OCI-LY1 (cell line): ENCODE data around the gene MEGF8.

ENCODE experiments used
- H2AFZ ChIP-seq: fragments of 200-600 bp; sonication (generic), shearing (Covaris generic); 2 replicates; pipeline ENCODE4 v1.6.0; 2014; ENCODE audit warnings: antibody characterized with exemption, mild to moderate bottlenecking, low read length
- H3F3A ChIP-seq: fragments of 200-600 bp; sonication (generic), shearing (Covaris generic); 2 replicates; pipeline ENCODE4 v1.6.0; 2014; ENCODE audit warnings: mild to moderate bottlenecking, antibody characterized with exemption, low read length, moderate library complexity; ENCODE audit not compliant: insufficient read depth
- H3K27ac ChIP-seq: fragments of 200-600 bp; sonication (generic); 2 replicates; pipeline ENCODE4 v1.5.1; 2014; ENCODE audit warnings: low read length, mixed run types, mild to moderate bottlenecking, low read depth; ENCODE audit not compliant: poor library complexity, severe bottlenecking
- H3K27me3 ChIP-seq: fragments of 200-600 bp; sonication (generic); 2 replicates; pipeline ENCODE4 v1.6.0; 2014; ENCODE audit warnings: antibody characterized with exemption, mild to moderate bottlenecking, low read length, moderate library complexity; ENCODE audit not compliant: insufficient read depth
- H3K36me3 ChIP-seq: fragments of 200-600 bp; sonication (generic); 2 replicates; pipeline ENCODE4 v1.6.1; 2014; ENCODE audit warnings: mild to moderate bottlenecking, antibody characterized with exemption, low read length, moderate library complexity, mixed read lengths; ENCODE audit not compliant: insufficient read depth
- H3K4me1 ChIP-seq: fragments of 200-600 bp; sonication (generic); 2 replicates; pipeline ENCODE4 v1.5.1; 2014; ENCODE audit warnings: mild to moderate bottlenecking, low read length, moderate library complexity; ENCODE audit not compliant: insufficient read depth, severe bottlenecking
- H3K4me2 ChIP-seq: fragments of 200-600 bp; sonication (generic), shearing (Covaris generic); 2 replicates; pipeline ENCODE4 v1.6.1; 2014; ENCODE audit warnings: low read length
- H3K4me3 ChIP-seq: fragments of 200-600 bp; sonication (generic); 2 replicates; pipeline ENCODE4 v1.5.1; 2014; ENCODE audit warnings: low read length, low read depth, mild to moderate bottlenecking, mixed read lengths; ENCODE audit not compliant: poor library complexity, severe bottlenecking
- H3K79me2 ChIP-seq: fragments of 200-600 bp; shearing (Covaris generic); 2 replicates; pipeline ENCODE4 v1.6.1; 2016; ENCODE audit warnings: mixed run types, low read length, mixed read lengths; ENCODE audit not compliant: insufficient read depth
- H3K9ac ChIP-seq: fragments of 200-600 bp; sonication (generic), shearing (Covaris generic); 2 replicates; pipeline ENCODE4 v1.6.1; 2014; ENCODE audit warnings: mild to moderate bottlenecking, low read length, mixed read lengths
- H3K9me2 ChIP-seq: fragments of 200-600 bp; sonication (generic), shearing (Covaris generic); 2 replicates; pipeline ENCODE4 v1.6.1; 2014; ENCODE audit warnings: low read depth, mild to moderate bottlenecking, low read length, mixed read lengths
- H3K9me3 ChIP-seq: fragments of 200-600 bp; shearing (Covaris generic); 2 replicates; pipeline ENCODE4 v1.6.1; 2014; ENCODE audit warnings: low read length, mixed read lengths
- H4K20me1 ChIP-seq: fragments of 200-600 bp; sonication (generic), shearing (Covaris generic); 2 replicates; pipeline ENCODE4 v1.6.0; 2016; ENCODE audit warnings: mild to moderate bottlenecking, low read length; ENCODE audit not compliant: insufficient read depth
- CTCF ChIP-seq: fragments of 200-600 bp; sonication (generic), shearing (Covaris generic); IDR thresholded peaks from 2 replicates; pipeline ENCODE4 v1.5.1; 2017; ENCODE audit warnings: mild to moderate bottlenecking, antibody characterized with exemption, low read length, moderate library complexity, mixed read lengths
- EZH2 ChIP-seq: fragments of 200-600 bp; sonication (generic), shearing (Covaris generic); IDR thresholded peaks from 2 replicates; pipeline ENCODE4 v1.8.0; 2017; ENCODE audit warnings: borderline replicate concordance, mixed run types, mild to moderate bottlenecking, antibody characterized with exemption, low read length, moderate library complexity, mixed read lengths

The MEGF8 gene

GRCh38 chr19:42375415-42376176 is 50.2 kb downstream of the MEGF8 start:
- no peaks in the 10 kb centered on the region for H3K79me2 ChIP-seq
- H3K9me2 ChIP-seq: no peaks in the 10 kb centered on the region
- no peak overlapping the region for H3K9ac ChIP-seq
- H3K4me3 ChIP-seq: no peak overlapping the region
- no peak overlapping the region for H3K27ac ChIP-seq
- H3K36me3 ChIP-seq: no peaks in the 10 kb centered on the region; the same call in 1 of the 2 replicates
- H3K27me3 ChIP-seq: peaks cover 13% of the 10 kb centered on the region
- no peaks in the 10 kb centered on the region for H4K20me1 ChIP-seq
- H3F3A ChIP-seq: no peaks in the 10 kb centered on the region
- H3K9me3 ChIP-seq: no peaks in the 10 kb centered on the region
- no peaks in the 10 kb centered on the region for H3K4me1 ChIP-seq
- TF ChIP-seq EZH2 (no peak), CTCF (no peak)
- no peak overlapping the region for H3K4me2 ChIP-seq
- no peak overlapping the region for H2AFZ ChIP-seq

- no peak overlapping the region for H3K4me3 ChIP-seq
- H3K9me3 ChIP-seq: no peaks in the 10 kb centered on the region
- no peaks in the 10 kb centered on the region for H3K9me2 ChIP-seq
- no peaks in the 10 kb centered on the region for H4K20me1 ChIP-seq
- H3F3A ChIP-seq: no peaks in the 10 kb centered on the region
- no peak overlapping the region for H2AFZ ChIP-seq
- no peaks in the 10 kb centered on the region for H3K4me1 ChIP-seq
- no peak overlapping the region for H3K9ac ChIP-seq
- H3K36me3 ChIP-seq: no peaks in the 10 kb centered on the region; the same call in 1 of the 2 replicates
- H3K27me3 ChIP-seq: peaks cover 13% of the 10 kb centered on the region
- TF ChIP-seq CTCF (no peak), EZH2 (no peak)
- H3K4me2 ChIP-seq: no peak overlapping the region
- no peaks in the 10 kb centered on the region for H3K79me2 ChIP-seq
- no peak overlapping the region for H3K27ac ChIP-seq
These were observed 50.7 kb downstream of the MEGF8 start for GRCh38 chr19:42376177-42376555.

- H3K9me2 ChIP-seq: no peaks in the 10 kb centered on the region
- no peak overlapping the region for H2AFZ ChIP-seq
- no peak for TF ChIP-seq CTCF
- TF ChIP-seq EZH2: no peak
- no peak overlapping the region for H3K4me3 ChIP-seq
- H3K4me1 ChIP-seq: no peaks in the 10 kb centered on the region
- H3K27ac ChIP-seq: no peak overlapping the region
- H3K27me3 ChIP-seq: peaks cover 13% of the 10 kb centered on the region
- no peaks in the 10 kb centered on the region for H4K20me1 ChIP-seq
- H3K79me2 ChIP-seq: no peaks in the 10 kb centered on the region
- H3K4me2 ChIP-seq: no peak overlapping the region
- no peaks in the 10 kb centered on the region for H3K9me3 ChIP-seq
- H3K36me3 ChIP-seq: no peaks in the 10 kb centered on the region; the same call in 1 of the 2 replicates
- H3F3A ChIP-seq: no peaks in the 10 kb centered on the region
- H3K9ac ChIP-seq: no peak overlapping the region
These were observed 53.1 kb downstream of the MEGF8 start for GRCh38 chr19:42378225-42379215.
